Lung (tissue), 12 donors: Measurements from ENCODE around the gene PDE1C. TPM values are rescaled to one million over a fixed set of nuclear protein-coding genes. Genes with fewer than 3 reads are reported as not detected.
A peak's percentile ranks its signal among the peaks of the same experiment; 100 is the strongest.

Experiments
- ATAC-seq: fragments of 200-7000 bp; cut with Tn5 transposase; one replicate; pipeline ENCODE4 v1.9.1; 2020; ENCODE audit warnings: moderate number of reproducible peaks; ENCODE audit not compliant: insufficient read depth, low FRiP score
- DNase-seq, 3 donors: peaks; one replicate each; pipeline ENCODE4 v3.0.0-alpha.2; 2013 to 2017
- H3K27ac ChIP-seq, 2 donors: one replicate each; pipeline ENCODE4 v1.5.1; 2013; ENCODE audit warnings: mild to moderate bottlenecking in 2 of 2, moderate library complexity in 2 of 2, control low read depth in 1 of 2, inconsistent platforms in 1 of 2, low read depth in 1 of 2, low read length in 1 of 2
- H3K27me3 ChIP-seq, 3 donors: one replicate each; pipeline ENCODE4 v1.5.1; 2013; ENCODE audit warnings: low read length in 2 of 3; ENCODE audit not compliant: control insufficient read depth in 3 of 3, insufficient read depth in 3 of 3
- H3K36me3 ChIP-seq, 4 donors: one replicate each; pipeline ENCODE4 v1.5.1; 2013; ENCODE audit warnings: low read length in 4 of 4, mild to moderate bottlenecking in 1 of 4, moderate library complexity in 1 of 4; ENCODE audit not compliant: control insufficient read depth in 4 of 4, insufficient read depth in 4 of 4
- H3K4me1 ChIP-seq, 5 donors: one replicate each; pipeline ENCODE4 v1.5.1; 2013; ENCODE audit warnings: low read length in 5 of 5, mild to moderate bottlenecking in 2 of 5, moderate library complexity in 1 of 5; ENCODE audit not compliant: control insufficient read depth in 5 of 5, insufficient read depth in 5 of 5
- H3K4me3 ChIP-seq: one replicate; pipeline ENCODE4 v1.5.1; 2013; ENCODE audit warnings: mild to moderate bottlenecking, control low read depth, moderate library complexity
- H3K9ac ChIP-seq, 2 donors: one replicate each; pipeline ENCODE4 v1.5.1; 2013; ENCODE audit warnings: low read length in 2 of 2, control low read depth in 1 of 2; ENCODE audit not compliant: insufficient read depth in 1 of 2
- H3K9me3 ChIP-seq, 4 donors: one replicate each; pipeline ENCODE4 v1.5.1; 2013; ENCODE audit warnings: low read length in 3 of 4, mild to moderate bottlenecking in 1 of 4, moderate library complexity in 1 of 4; ENCODE audit not compliant: control insufficient read depth in 4 of 4, insufficient read depth in 3 of 4
- CTCF ChIP-seq: IDR thresholded peaks from 2 replicates; pipeline ENCODE4 v1.5.1; 2012; ENCODE audit warnings: mild to moderate bottlenecking; ENCODE audit errors: control extremely low read depth, extremely low read depth
- WGBS, 2 donors: extraction: QIAGEN DNeasy Blood & Tissue Kit; methylation state at CpG; one replicate each; pipeline ENCODE4 v1.1.7; 2013; 5-methylcytosine and 5-hydroxymethylcytosine counted together
- polyA plus RNA-seq, 2 donors: library from polyadenylated mRNA; stranded (reverse); fragments of 200-250 nt; gene quantifications; one replicate each; pipeline ENCODE4 v1.2.1, GENCODE V29; 2013
- total RNA-seq, 2 donors: library from RNA; depleted of rRNA in 1 of 2; stranded (reverse); fragments of >200 nt in 1 of 2; gene quantifications; one replicate each; pipeline ENCODE4 v1.2.1, GENCODE V29; 2014 to 2021
- donor health status: control.
- donor health status: control.
- donor health status: Bipolar disorder and iron deficiency.
- donor health status: healthy.
- donor health status: DM: yes; HTN: yes; CAD: no.

Gene PDE1C
- total and polyA plus RNA-seq, 4 donors, result 1.9 to 14.3 (median 6.1) TPM

- DNase-seq, result peak in 1 of 3 donors; percentile 7
- WGBS, 2 donors, result 72 to 80% methylated on average over 10 of the region's 10 CpGs
- Histone ChIP-seq H3K27ac (peak overlapping the region in 1 of 2 donors; percentile 45), H3K4me3 (no peak overlapping the region), H3K36me3 (no peaks in the 10 kb centered on the region), H3K27me3 (no peaks in the 10 kb centered on the region), H3K4me1 (peaks cover 0 to 8% (median 0%) of the 10 kb centered on the region in 5 donors), H3K9ac (no peak overlapping the region), H3K9me3 (no peaks in the 10 kb centered on the region)
- TF ChIP-seq CTCF, result no peak
- ATAC-seq, result no peak
These were observed 134.8 kb downstream of the PDE1C start for GRCh38 chr7:31935124-31936054.

- no peak overlapping the region for H3K27ac ChIP-seq
- ATAC-seq, result no peak
- TF ChIP-seq CTCF, result no peak
- H3K9me3 ChIP-seq, result no peaks in the 10 kb centered on the region
- H3K9ac ChIP-seq, result no peak overlapping the region
- 79 to 89% methylated on average over 4 of the region's 4 CpGs for WGBS, 2 donors
- no peaks in the 10 kb centered on the region for H3K36me3 ChIP-seq
- no peak for DNase-seq
- peaks cover 0 to 3% (median 0%) of the 10 kb centered on the region in 5 donors for H3K4me1 ChIP-seq
- no peak overlapping the region for H3K4me3 ChIP-seq
- no peaks in the 10 kb centered on the region for H3K27me3 ChIP-seq
These were observed 135.7 kb downstream of the PDE1C start for GRCh38 chr7:31934551-31934950.

GRCh38 chr7:31933481-31933880, 136.7 kb downstream of the PDE1C start:
- H3K9me3 ChIP-seq, result no peaks in the 10 kb centered on the region
- H3K27ac ChIP-seq, result no peak overlapping the region
- H3K9ac ChIP-seq, result no peak overlapping the region
- no peak for ATAC-seq
- no peaks in the 10 kb centered on the region for H3K27me3 ChIP-seq
- WGBS, 2 donors, result 42 to 69% methylated on average over 1 of the region's 1 CpG
- no peak overlapping the region for H3K4me3 ChIP-seq
- TF ChIP-seq CTCF, result no peak
- peaks cover 0 to 3% (median 0%) of the 10 kb centered on the region in 5 donors for H3K4me1 ChIP-seq
- no peaks in the 10 kb centered on the region for H3K36me3 ChIP-seq
- DNase-seq, result no peak
